Naive B cell (primary cell): Measurements from ENCODE around the gene JAG1. TPM values are rescaled to one million over a fixed set of nuclear protein-coding genes. Genes with fewer than 3 reads are reported as not detected.

Source experiments
- ATAC-seq, 2 donors: fragments of 150-1000 bp; cut with Tn5 transposase; 2 replicates each; pipeline ENCODE4 v1.10.0; 2021; ENCODE audit warnings: low read depth in 2 of 2, mild to moderate bottlenecking in 2 of 2, moderate library complexity in 2 of 2
- DNase-seq: peaks from one replicate; pipeline ENCODE4 v3.0.0; 2022
- H3K27ac Mint-ChIP-seq, 6 donors: one replicate each; pipeline ENCODE4 v1.8.0; 2020 to 2022; ENCODE audit warnings: mild to moderate bottlenecking in 6 of 6, mixed read lengths in 6 of 6, moderate library complexity in 5 of 6, inconsistent platforms in 2 of 6
- H3K27me3 Mint-ChIP-seq, 3 donors: one replicate each; pipeline ENCODE4 v1.8.0; 2021 to 2022; ENCODE audit warnings: mixed read lengths in 3 of 3, mild to moderate bottlenecking in 1 of 3
- H3K36me3 Mint-ChIP-seq, 2 donors: one replicate each; pipeline ENCODE4 v1.8.0; 2020 to 2022; ENCODE audit warnings: mixed read lengths in 2 of 2, inconsistent platforms in 1 of 2, mild to moderate bottlenecking in 1 of 2
- H3K4me1 Mint-ChIP-seq, 3 donors: one replicate each; pipeline ENCODE4 v1.8.0; 2020 to 2022; ENCODE audit warnings: mixed read lengths in 3 of 3, inconsistent platforms in 1 of 3, mild to moderate bottlenecking in 1 of 3, moderate library complexity in 1 of 3
- H3K4me3 Mint-ChIP-seq, 8 donors: one replicate each; pipeline ENCODE4 v1.8.0; 2020 to 2022; ENCODE audit warnings: mild to moderate bottlenecking in 8 of 8, mixed read lengths in 8 of 8, moderate library complexity in 8 of 8, inconsistent platforms in 2 of 8
- H3K9me3 Mint-ChIP-seq, 7 donors: one replicate each; pipeline ENCODE4 v1.8.0; 2020 to 2022; ENCODE audit warnings: mixed read lengths in 7 of 7, mild to moderate bottlenecking in 5 of 7, inconsistent platforms in 2 of 7, moderate library complexity in 1 of 7
- polyA plus RNA-seq, 6 donors: library from polyadenylated mRNA; unstranded; fragments of 300-500 nt; fragmentation: Illumina TruSeq; gene quantifications; one replicate each; pipeline ENCODE4 v1.2.3, GENCODE V29; 2021; ENCODE audit warnings: low read depth in 6 of 6

JAG1 gene
- polyA plus RNA-seq, 6 donors from 2014 or later = 0.05 to 0.06 (median 0.06) TPM; not detected in 3

GRCh38 chr20:10651227-10651990 is 22.4 kb downstream of the JAG1 start:
- Mint-ChIP-seq H3K27me3 (peaks cover 4 to 26% (median 13%) of the 10 kb centered on the region in 3 donors), H3K4me3 (no peak overlapping the region), H3K27ac (no peak overlapping the region), H3K36me3 (no peaks in the 10 kb centered on the region), H3K9me3 (no peaks in the 10 kb centered on the region), H3K4me1 (peaks cover 0 to 1% (median 0%) of the 10 kb centered on the region in 3 donors)
- no peak for ATAC-seq
- no peak for DNase-seq

GRCh38 chr20:10649797-10650160 is 24.0 kb downstream of the JAG1 start:
- H3K27me3 Mint-ChIP-seq = peaks cover 4 to 18% (median 13%) of the 10 kb centered on the region in 3 donors
- no peak overlapping the region for H3K27ac Mint-ChIP-seq
- no peak overlapping the region for H3K4me3 Mint-ChIP-seq
- no peaks in the 10 kb centered on the region for H3K36me3 Mint-ChIP-seq
- ATAC-seq (no peak), DNase-seq (no peak)
- H3K4me1 Mint-ChIP-seq = peaks cover 0 to 2% (median 0%) of the 10 kb centered on the region in 3 donors
- H3K9me3 Mint-ChIP-seq = no peaks in the 10 kb centered on the region

- ATAC-seq = no peak
- Mint-ChIP-seq H3K27ac (no peak overlapping the region), H3K4me1 (peaks cover 0 to 2% (median 0%) of the 10 kb centered on the region in 3 donors)
Measured at GRCh38 chr20:10649080-10649796, 24.6 kb downstream of the JAG1 start.

GRCh38 chr20:10648651-10649050 is 25.1 kb downstream of the JAG1 start:
- H3K36me3 Mint-ChIP-seq = no peaks in the 10 kb centered on the region
- DNase-seq (no peak), ATAC-seq (no peak)
- H3K27me3 Mint-ChIP-seq = peaks cover 4 to 13% (median 8%) of the 10 kb centered on the region in 3 donors
- H3K4me3 Mint-ChIP-seq = no peak overlapping the region
- no peaks in the 10 kb centered on the region for H3K9me3 Mint-ChIP-seq
- no peak overlapping the region for H3K27ac Mint-ChIP-seq
- peaks cover 0 to 2% (median 0%) of the 10 kb centered on the region in 3 donors for H3K4me1 Mint-ChIP-seq

More at GRCh38 chr20:10649080-10649796, 24.6 kb downstream of the JAG1 start:
- DNase-seq = no peak
- Mint-ChIP-seq H3K4me3 (no peak overlapping the region), H3K36me3 (no peaks in the 10 kb centered on the region), H3K27me3 (peaks cover 4 to 13% (median 13%) of the 10 kb centered on the region in 3 donors), H3K9me3 (no peaks in the 10 kb centered on the region)

- Mint-ChIP-seq H3K4me1 (peaks cover 0 to 2% (median 0%) of the 10 kb centered on the region in 3 donors), H3K36me3 (no peaks in the 10 kb centered on the region), H3K4me3 (no peak overlapping the region), H3K27me3 (peaks cover 4 to 13% (median 8%) of the 10 kb centered on the region in 3 donors), H3K9me3 (no peaks in the 10 kb centered on the region), H3K27ac (peak overlapping the region in 1 of 6 donors; percentile 52)
- ATAC-seq = no peak
- DNase-seq = no peak
Measured at GRCh38 chr20:10647909-10648308, 25.9 kb downstream of the JAG1 start.

- H3K4me3 Mint-ChIP-seq = no peak overlapping the region
Measured at GRCh38 chr20:10647471-10647870, 26.3 kb downstream of the JAG1 start.

GRCh38 chr20:10646886-10647420 is 26.8 kb downstream of the JAG1 start:
- DNase-seq = no peak
- Mint-ChIP-seq H3K9me3 (no peaks in the 10 kb centered on the region), H3K27ac (no peak overlapping the region), H3K4me3 (no peak overlapping the region), H3K4me1 (peaks cover 0 to 2% (median 0%) of the 10 kb centered on the region in 3 donors), H3K27me3 (peaks cover 4 to 13% (median 8%) of the 10 kb centered on the region in 3 donors), H3K36me3 (no peaks in the 10 kb centered on the region)
- ATAC-seq = no peak

More at GRCh38 chr20:10647471-10647870, 26.3 kb downstream of the JAG1 start:
- Mint-ChIP-seq H3K27me3 (peaks cover 4 to 13% (median 8%) of the 10 kb centered on the region in 3 donors), H3K36me3 (no peaks in the 10 kb centered on the region), H3K27ac (peak overlapping the region in 1 of 6 donors; percentile 52), H3K9me3 (no peaks in the 10 kb centered on the region), H3K4me1 (peaks cover 0 to 2% (median 0%) of the 10 kb centered on the region in 3 donors)
- DNase-seq = no peak
- ATAC-seq = no peak

- peaks cover 4 to 13% (median 7%) of the 10 kb centered on the region in 3 donors for H3K27me3 Mint-ChIP-seq
- peaks cover 0 to 2% (median 0%) of the 10 kb centered on the region in 3 donors for H3K4me1 Mint-ChIP-seq
- DNase-seq = no peak
- no peak overlapping the region for H3K4me3 Mint-ChIP-seq
- ATAC-seq = no peak
- H3K9me3 Mint-ChIP-seq = no peaks in the 10 kb centered on the region
- no peaks in the 10 kb centered on the region for H3K36me3 Mint-ChIP-seq
- H3K27ac Mint-ChIP-seq = no peak overlapping the region
Measured at GRCh38 chr20:10646006-10646405, 27.8 kb downstream of the JAG1 start.

- no peaks in the 10 kb centered on the region for H3K36me3 Mint-ChIP-seq
- H3K27me3 Mint-ChIP-seq = peaks cover 4 to 13% (median 4%) of the 10 kb centered on the region in 3 donors
- peaks cover 0 to 2% (median 0%) of the 10 kb centered on the region in 3 donors for H3K4me1 Mint-ChIP-seq
- no peak overlapping the region for H3K27ac Mint-ChIP-seq
- ATAC-seq = no peak
- H3K9me3 Mint-ChIP-seq = no peaks in the 10 kb centered on the region
- no peak for DNase-seq
- H3K4me3 Mint-ChIP-seq = no peak overlapping the region
Measured at GRCh38 chr20:10645205-10645570, 28.6 kb downstream of the JAG1 start.

- Mint-ChIP-seq H3K4me1 (peaks cover 0 to 2% (median 0%) of the 10 kb centered on the region in 3 donors), H3K36me3 (no peaks in the 10 kb centered on the region), H3K27me3 (peaks cover 4 to 13% (median 4%) of the 10 kb centered on the region in 3 donors), H3K27ac (no peak overlapping the region), H3K4me3 (no peak overlapping the region), H3K9me3 (no peaks in the 10 kb centered on the region)
- no peak for DNase-seq
- ATAC-seq = no peak
Measured at GRCh38 chr20:10644458-10645204, 29.2 kb downstream of the JAG1 start.

GRCh38 chr20:10643560-10643873 is 30.3 kb downstream of the JAG1 start:
- DNase-seq = no peak
- ATAC-seq = no peak
- peaks cover 4 to 13% (median 4%) of the 10 kb centered on the region in 3 donors for H3K27me3 Mint-ChIP-seq
- peak overlapping the region in 1 of 6 donors; percentile 67 for H3K27ac Mint-ChIP-seq
- no peak overlapping the region for H3K4me3 Mint-ChIP-seq
- peaks cover 0 to 2% (median 0%) of the 10 kb centered on the region in 3 donors for H3K4me1 Mint-ChIP-seq
- no peaks in the 10 kb centered on the region for H3K36me3 Mint-ChIP-seq
- H3K9me3 Mint-ChIP-seq = no peaks in the 10 kb centered on the region

- Mint-ChIP-seq H3K9me3 (no peaks in the 10 kb centered on the region), H3K36me3 (no peaks in the 10 kb centered on the region), H3K27ac (peak overlapping the region in 1 of 6 donors; percentile 67)
Measured at GRCh38 chr20:10642856-10643559, 30.8 kb downstream of the JAG1 start.

More at GRCh38 chr20:10642856-10643559, 30.8 kb downstream of the JAG1 start:
- ATAC-seq (no peak), DNase-seq (no peak)
- H3K4me1 Mint-ChIP-seq = peaks cover 0 to 2% (median 0%) of the 10 kb centered on the region in 3 donors
- H3K4me3 Mint-ChIP-seq = no peak overlapping the region
- peaks cover 2 to 8% (median 4%) of the 10 kb centered on the region in 3 donors for H3K27me3 Mint-ChIP-seq
